ENCODE measurements around the gene MIF.
"Not testable (repeated sequence)": the region's sequence is repeated elsewhere in the genome, so short reads cannot be mapped to it uniquely, and the experiment has no call there.

The MIF gene

GRCh38 chr22:23904573-23905254 is 10.5 kb downstream of the MIF start:
- no peak for DNase-seq

- DNase-seq = no peak
These were observed 12.5 kb downstream of the MIF start for GRCh38 chr22:23906641-23907040.

- DNase-seq = not testable (repeated sequence)
These were observed 13.2 kb downstream of the MIF start for GRCh38 chr22:23907423-23907822.

- no peak for DNase-seq
These were observed 14.5 kb downstream of the MIF start for GRCh38 chr22:23908587-23909205.

- no peak for DNase-seq
These were observed 15.2 kb downstream of the MIF start for GRCh38 chr22:23909296-23909898.

- no peak for DNase-seq
These were observed 16.5 kb downstream of the MIF start for GRCh38 chr22:23910496-23911190.

- no peak for DNase-seq
These were observed 17.3 kb downstream of the MIF start for GRCh38 chr22:23911318-23911980.

GRCh38 chr22:23912293-23912903 is 18.2 kb downstream of the MIF start:
- no peak for DNase-seq

GRCh38 chr22:23913306-23913660 is 19.1 kb downstream of the MIF start:
- DNase-seq = no peak

GRCh38 chr22:23913661-23914353 is 19.6 kb downstream of the MIF start:
- DNase-seq = peak; percentile 92

- DNase-seq = no peak
These were observed 21.1 kb downstream of the MIF start for GRCh38 chr22:23915290-23915689.

GRCh38 chr22:23920267-23920611 is 26.1 kb downstream of the MIF start:
- not testable (repeated sequence) for DNase-seq

GRCh38 chr22:23921586-23922201 is 27.5 kb downstream of the MIF start:
- DNase-seq = not testable (repeated sequence)

GRCh38 chr22:23922921-23923320 is 28.7 kb downstream of the MIF start:
- DNase-seq = no peak

- DNase-seq = no peak
These were observed 30.9 kb downstream of the MIF start for GRCh38 chr22:23925020-23925606.

- no peak for DNase-seq
These were observed 32.4 kb downstream of the MIF start for GRCh38 chr22:23926561-23926960.

GRCh38 chr22:23938328-23939016 is 44.3 kb downstream of the MIF start:
- no peak for DNase-seq

- DNase-seq = no peak
These were observed 44.8 kb downstream of the MIF start for GRCh38 chr22:23939017-23939357.

GRCh38 chr22:23940166-23940565 is 46.0 kb downstream of the MIF start:
- not testable (repeated sequence) for DNase-seq

Measured in GOT3 (cell line).